Breast epithelium (tissue), 4 donors: Measurements from ENCODE around the gene MT2A. TPM values are rescaled to one million over a fixed set of nuclear protein-coding genes. Genes with fewer than 3 reads are reported as not detected.

ENCODE experiments used
- DNase-seq, 2 donors: peaks; one replicate each; pipeline ENCODE4 v3.0.0-alpha.2; 2019; ENCODE audit warnings: low spot score in 2 of 2
- H3K27ac ChIP-seq, 2 donors: fragments of 200-600 bp; sonication (generic) in 1 of 2; one replicate each; pipeline ENCODE4 v1.5.1; 2016 to 2019; ENCODE audit warnings: mild to moderate bottlenecking in 1 of 2
- H3K27me3 ChIP-seq, 2 donors: fragments of 200-600 bp; sonication (generic) in 1 of 2; one replicate each; pipeline versions ENCODE4 v1.5.1 to v1.6.0; 2017 to 2019; ENCODE audit warnings: control low read depth in 1 of 2, mild to moderate bottlenecking in 1 of 2
- H3K36me3 ChIP-seq: fragments of 200-600 bp; one replicate; pipeline ENCODE4 v1.5.1; 2019
- H3K4me1 ChIP-seq, 2 donors: fragments of 200-600 bp; sonication (generic); one replicate each; pipeline ENCODE4 v1.5.1; 2016 to 2019; ENCODE audit warnings: control low read depth in 1 of 2
- H3K4me3 ChIP-seq, 3 donors: fragments of 200-600 bp; sonication (generic); 1 replicate in 2 of 3; 2 replicates in 1 of 3; pipeline ENCODE4 v1.5.1; 2016 to 2019; ENCODE audit warnings: mild to moderate bottlenecking in 3 of 3, moderate library complexity in 2 of 3
- H3K9me3 ChIP-seq, 2 donors: fragments of 200-600 bp; sonication (generic) in 1 of 2; one replicate each; pipeline ENCODE4 v1.5.1; 2016 to 2019; ENCODE audit warnings: control low read depth in 1 of 2
- POLR2A ChIP-seq: fragments of 450-650 bp; IDR thresholded peaks from one replicate; pipeline ENCODE4 v1.6.1; 2016; ENCODE audit warnings: antibody characterized with exemption, mild to moderate bottlenecking, moderate library complexity
- POLR2AphosphoS5 ChIP-seq, 3 donors: sonication (generic); formaldehyde crosslinking; IDR thresholded peaks; one replicate each; pipeline ENCODE4 v1.6.1; 2017; ENCODE audit warnings: antibody characterized with exemption in 3 of 3
- intact Hi-C: fragments of 100-400 bp; cut with DNase I; formaldehyde crosslinking; loops from one replicate; pipeline ENCODE4 v1.15.1; 2023; ENCODE audit warnings: low total_unique reads
- total RNA-seq, 3 donors: library from RNA; depleted of rRNA; stranded (reverse); fragments of >200 nt; gene quantifications; one replicate each; pipeline ENCODE4 v1.1.0, GENCODE V29; 2016
- TF ChIP-seq, protein P1 (sequence below), 3 donors: fragments of 450-650 bp; IDR thresholded peaks; one replicate each; pipeline ENCODE4 v1.5.1; 2016 to 2017; ENCODE audit warnings: antibody characterized with exemption in 3 of 3, mild to moderate bottlenecking in 3 of 3, moderate library complexity in 3 of 3

Gene MT2A
- total RNA-seq, 3 donors from 2014 or later: 352 to 543 (median 428) TPM

GRCh38 chr16:56606071-56606475 is 2.3 kb upstream of the MT2A start:
- Histone ChIP-seq H3K9me3 (no peaks in the 10 kb centered on the region), H3K36me3 (no peaks in the 10 kb centered on the region), H3K27ac (peak overlapping the region; percentile 96 to 99), H3K27me3 (no peaks in the 10 kb centered on the region), H3K4me1 (peaks cover 15 to 17% of the 10 kb centered on the region in 2 donors), H3K4me3 (peak overlapping the region in 1 of 3 donors; percentile 86)
- intact Hi-C loops: no loop called here
- peak in 1 of 2 donors; percentile 61 for DNase-seq
- TF ChIP-seq, protein P1, sequence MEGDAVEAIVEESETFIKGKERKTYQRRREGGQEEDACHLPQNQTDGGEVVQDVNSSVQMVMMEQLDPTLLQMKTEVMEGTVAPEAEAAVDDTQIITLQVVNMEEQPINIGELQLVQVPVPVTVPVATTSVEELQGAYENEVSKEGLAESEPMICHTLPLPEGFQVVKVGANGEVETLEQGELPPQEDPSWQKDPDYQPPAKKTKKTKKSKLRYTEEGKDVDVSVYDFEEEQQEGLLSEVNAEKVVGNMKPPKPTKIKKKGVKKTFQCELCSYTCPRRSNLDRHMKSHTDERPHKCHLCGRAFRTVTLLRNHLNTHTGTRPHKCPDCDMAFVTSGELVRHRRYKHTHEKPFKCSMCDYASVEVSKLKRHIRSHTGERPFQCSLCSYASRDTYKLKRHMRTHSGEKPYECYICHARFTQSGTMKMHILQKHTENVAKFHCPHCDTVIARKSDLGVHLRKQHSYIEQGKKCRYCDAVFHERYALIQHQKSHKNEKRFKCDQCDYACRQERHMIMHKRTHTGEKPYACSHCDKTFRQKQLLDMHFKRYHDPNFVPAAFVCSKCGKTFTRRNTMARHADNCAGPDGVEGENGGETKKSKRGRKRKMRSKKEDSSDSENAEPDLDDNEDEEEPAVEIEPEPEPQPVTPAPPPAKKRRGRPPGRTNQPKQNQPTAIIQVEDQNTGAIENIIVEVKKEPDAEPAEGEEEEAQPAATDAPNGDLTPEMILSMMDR (IDR thresholded peaks at IDR 0.05): no peak
- TF ChIP-seq POLR2AphosphoS5 (IDR thresholded peaks at IDR 0.05): no peak
- no peak for TF ChIP-seq POLR2A

- intact Hi-C loops: no loop called here
- H3K36me3 ChIP-seq: no peaks in the 10 kb centered on the region
- peak overlapping the region; percentile 96 to 99 for H3K27ac ChIP-seq
- no peaks in the 10 kb centered on the region for H3K9me3 ChIP-seq
- peaks cover 18 to 19% of the 10 kb centered on the region in 2 donors for H3K4me1 ChIP-seq
- H3K4me3 ChIP-seq: peak overlapping the region in 2 of 3 donors; percentile 78 to 86
- no peak for DNase-seq
- H3K27me3 ChIP-seq: no peaks in the 10 kb centered on the region
- TF ChIP-seq POLR2A (no peak), POLR2AphosphoS5 (IDR thresholded peaks at IDR 0.05) (no peak)
- TF ChIP-seq, protein P1 (IDR thresholded peaks at IDR 0.05): no peak
Observed at GRCh38 chr16:56606476-56607108, 1.8 kb upstream of the MT2A start.

DNA sequence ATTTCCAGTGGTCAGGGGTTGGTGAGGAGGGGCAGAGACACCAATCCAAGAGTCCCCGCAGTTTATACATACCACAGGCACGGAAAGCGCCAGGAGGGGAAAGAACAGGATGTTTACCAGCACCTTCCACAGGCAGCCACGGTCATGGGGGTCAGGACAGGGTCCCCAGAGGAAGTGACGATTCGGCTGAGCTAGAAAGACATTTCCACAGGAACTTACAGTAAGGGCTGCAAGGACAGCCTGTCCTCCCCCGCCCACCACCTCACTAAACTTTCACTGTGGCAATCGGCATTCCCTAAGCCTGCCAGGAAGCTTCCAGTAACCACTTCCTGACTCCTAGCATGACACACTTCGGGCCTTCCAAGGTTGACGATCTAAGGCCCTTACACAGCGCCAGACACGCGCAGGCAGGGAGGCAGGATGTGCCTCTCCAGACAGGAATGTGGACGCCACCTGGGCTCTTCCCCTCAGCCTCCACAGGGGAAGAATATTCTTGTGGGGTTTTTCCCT is 1.2 kb upstream of the MT2A start:
- no peaks in the 10 kb centered on the region for H3K36me3 ChIP-seq
- H3K4me3 ChIP-seq: peak overlapping the region; percentile 78 to 86 (median 83)
- intact Hi-C loops: no loop called here
- peaks cover 18 to 19% of the 10 kb centered on the region in 2 donors for H3K4me1 ChIP-seq
- H3K27ac ChIP-seq: peak overlapping the region; percentile 96 to 99
- TF ChIP-seq POLR2AphosphoS5 (IDR thresholded peaks at IDR 0.05) (peak; percentile 93 to 100 (median 98)), POLR2A (no peak)
- TF ChIP-seq, protein P1 (IDR thresholded peaks at IDR 0.05): peak in 1 of 3 donors; percentile 16
- no peaks in the 10 kb centered on the region for H3K9me3 ChIP-seq
- H3K27me3 ChIP-seq: no peaks in the 10 kb centered on the region
- DNase-seq: peak; percentile 79 to 96

DNA sequence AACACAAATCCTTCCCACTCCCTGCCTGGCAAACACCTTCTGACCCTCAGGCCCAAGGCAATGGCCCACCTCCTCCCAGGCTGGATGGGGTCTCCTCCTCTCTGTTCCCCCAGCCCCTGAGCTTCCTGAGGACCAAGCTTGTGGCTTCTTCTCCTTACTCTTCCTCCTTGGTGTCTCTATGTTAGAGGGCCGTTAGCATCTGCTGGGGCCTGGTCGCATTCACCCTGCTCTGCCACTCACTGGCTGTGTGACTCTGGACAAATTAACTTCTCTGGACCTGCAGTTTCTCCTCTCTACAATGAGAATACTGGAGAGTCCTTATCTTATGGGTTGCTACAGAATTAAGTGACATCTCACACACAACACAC is 725 bp upstream of the MT2A start:
- H3K36me3 ChIP-seq: no peaks in the 10 kb centered on the region
- no peak for DNase-seq
- H3K4me1 ChIP-seq: peaks cover 18 to 19% of the 10 kb centered on the region in 2 donors
- TF ChIP-seq POLR2A (no peak), POLR2AphosphoS5 (IDR thresholded peaks at IDR 0.05) (no peak)
- TF ChIP-seq, protein P1 (IDR thresholded peaks at IDR 0.05): no peak
- H3K27me3 ChIP-seq: no peaks in the 10 kb centered on the region
- H3K27ac ChIP-seq: peak overlapping the region; percentile 96 to 99
- intact Hi-C loops: no loop called here
- H3K4me3 ChIP-seq: peak overlapping the region; percentile 78 to 86 (median 83)
- H3K9me3 ChIP-seq: no peaks in the 10 kb centered on the region

DNA sequence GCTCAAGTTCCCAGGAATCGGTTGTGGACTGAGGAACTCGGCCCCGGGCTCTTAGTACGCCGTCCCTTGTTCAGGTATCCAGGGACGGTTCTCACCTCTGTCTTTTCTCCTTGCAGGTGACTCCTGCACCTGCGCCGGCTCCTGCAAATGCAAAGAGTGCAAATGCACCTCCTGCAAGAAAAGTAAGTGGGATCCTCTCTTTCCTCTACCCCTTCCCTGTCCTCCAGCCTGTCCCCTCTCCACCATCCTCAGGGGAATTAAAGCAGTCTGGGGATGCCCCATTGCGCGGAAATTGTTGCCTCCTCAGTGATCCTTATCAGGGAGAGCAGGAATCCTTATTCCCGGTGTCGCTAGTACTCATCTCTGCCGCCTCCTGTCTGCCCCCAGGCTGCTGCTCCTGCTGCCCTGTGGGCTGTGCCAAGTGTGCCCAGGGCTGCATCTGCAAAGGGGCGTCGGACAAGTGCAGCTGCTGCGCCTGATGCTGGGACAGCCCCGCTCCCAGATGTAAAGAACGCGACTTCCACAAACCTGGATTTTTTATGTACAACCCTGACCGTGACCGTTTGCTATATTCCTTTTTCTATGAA is 585 bp downstream of the MT2A start:
- TF ChIP-seq POLR2AphosphoS5 (IDR thresholded peaks at IDR 0.05) (peak in 1 of 3 donors; percentile 67), POLR2A (no peak)
- TF ChIP-seq, protein P1 (IDR thresholded peaks at IDR 0.05): no peak
- Histone ChIP-seq H3K27me3 (no peaks in the 10 kb centered on the region), H3K4me1 (peaks cover 18 to 19% of the 10 kb centered on the region in 2 donors), H3K4me3 (peak overlapping the region; percentile 78 to 86 (median 83)), H3K36me3 (no peaks in the 10 kb centered on the region), H3K27ac (peak overlapping the region; percentile 96 to 99), H3K9me3 (no peaks in the 10 kb centered on the region)
- intact Hi-C loops: no loop called here
- no peak for DNase-seq
